HG02759 (cell line): ENCODE results near the gene RPAP2.
"Not testable (repeated sequence)": the region's sequence is repeated elsewhere in the genome, so short reads cannot be mapped to it uniquely, and the experiment has no call there.

ENCODE experiments used
- ATAC-seq: cut with Tn5 transposase; IDR thresholded peaks from one replicate; pipeline ENCODE4 v1.9.1; 2021; ENCODE audit warnings: mild to moderate bottlenecking, moderate library complexity; ENCODE audit not compliant: unreplicated experiment

Gene RPAP2

DNA sequence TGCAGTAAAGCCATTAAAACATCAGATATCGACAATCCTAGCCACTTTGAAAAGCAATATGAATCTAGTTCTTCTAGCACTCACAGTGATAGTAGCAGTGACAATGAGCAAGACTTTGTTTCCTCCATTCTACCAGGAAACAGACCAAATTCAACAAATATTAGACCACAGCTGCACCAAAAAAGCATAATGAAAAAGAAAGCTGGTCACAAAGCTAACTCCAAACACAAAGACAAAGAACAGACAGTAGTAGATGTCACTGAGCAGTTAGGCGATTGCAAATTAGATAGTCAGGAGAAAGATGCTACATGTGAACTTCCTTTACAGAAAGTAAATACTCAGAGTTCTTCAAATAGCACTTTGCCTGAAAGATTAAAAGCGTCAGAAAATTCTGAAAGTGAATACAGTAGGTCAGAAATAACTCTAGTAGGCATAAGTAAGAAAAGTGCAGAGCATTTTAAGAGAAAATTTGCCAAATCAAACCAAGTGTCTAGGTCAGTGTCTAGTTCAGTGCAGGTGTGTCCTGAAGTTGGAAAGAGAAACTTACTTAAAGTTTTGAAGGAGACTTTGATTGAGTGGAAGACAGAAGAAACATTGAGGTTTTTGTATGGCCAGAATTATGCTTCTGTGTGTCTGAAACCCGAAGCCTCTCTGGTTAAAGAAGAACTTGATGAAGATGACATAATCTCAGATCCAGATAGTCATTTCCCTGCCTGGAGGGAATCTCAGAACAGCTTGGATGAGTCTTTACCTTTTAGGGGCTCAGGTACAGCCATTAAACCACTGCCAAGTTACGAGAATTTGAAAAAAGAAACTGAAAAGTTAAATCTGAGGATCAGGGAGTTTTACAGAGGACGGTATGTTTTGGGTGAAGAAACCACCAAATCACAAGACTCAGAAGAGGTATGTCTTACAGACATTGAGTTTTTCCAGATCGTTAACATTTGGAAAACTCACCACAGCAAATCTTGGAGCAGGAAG, 24.9 kb downstream of the RPAP2 start:
- ATAC-seq: no peak

DNA sequence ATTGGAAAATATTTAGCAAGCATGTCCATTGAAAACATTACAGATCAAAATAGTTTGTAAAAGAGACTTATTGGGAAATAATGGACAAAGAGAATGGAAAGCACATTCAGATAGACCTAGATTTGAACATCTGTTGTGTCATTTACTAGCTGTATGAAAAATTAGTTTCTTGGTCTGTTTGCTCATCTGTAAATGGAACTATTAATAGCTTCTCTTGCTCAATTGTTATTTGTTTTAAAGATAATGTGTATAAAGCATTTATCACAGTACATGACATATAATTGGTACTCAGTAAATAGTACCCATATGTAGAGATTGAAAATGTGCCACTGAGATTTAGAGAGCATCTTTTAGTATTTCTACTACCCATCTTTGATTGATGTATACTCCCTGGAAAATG, 25.9 kb downstream of the RPAP2 start:
- no peak for ATAC-seq

DNA sequence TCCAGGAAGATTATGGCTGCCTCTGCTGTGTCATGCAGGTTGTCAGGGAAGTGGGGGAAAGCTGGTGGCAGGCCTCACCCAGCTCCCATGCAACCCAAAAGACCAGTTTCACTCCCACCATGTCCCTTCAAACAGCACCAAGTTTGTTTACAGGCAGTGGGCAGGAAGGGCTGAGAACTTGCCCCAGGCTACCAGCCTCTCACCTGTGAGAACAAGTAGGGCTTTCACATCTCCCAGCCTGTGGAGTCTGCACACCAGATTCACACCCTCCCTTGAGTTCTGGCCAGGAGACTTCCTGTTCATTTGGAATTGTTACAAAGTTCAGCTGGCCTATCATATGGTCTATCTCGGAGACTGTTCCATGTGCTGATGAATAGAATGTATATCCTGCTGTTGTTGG, 27.8 kb downstream of the RPAP2 start:
- no peak for ATAC-seq

DNA sequence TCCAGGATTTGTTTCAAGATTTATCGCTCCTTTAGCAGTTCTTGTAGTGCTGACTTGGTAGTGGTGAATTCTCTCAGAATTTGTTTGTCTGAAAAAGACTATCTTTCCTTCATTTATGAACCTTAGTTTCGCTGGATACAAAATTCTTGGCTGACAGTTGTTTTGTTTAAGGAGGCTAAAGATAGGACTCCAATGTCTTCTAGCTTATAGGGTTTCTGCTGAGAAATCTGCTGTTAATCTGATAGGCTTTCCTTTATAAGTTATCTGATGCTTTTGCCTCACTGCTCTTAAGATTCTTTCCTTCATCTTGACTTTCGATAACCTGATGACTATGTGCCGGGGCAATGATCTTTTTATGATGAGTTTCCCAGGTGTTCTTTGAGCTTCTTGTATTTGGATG, 28.9 kb downstream of the RPAP2 start:
- ATAC-seq: no peak

DNA sequence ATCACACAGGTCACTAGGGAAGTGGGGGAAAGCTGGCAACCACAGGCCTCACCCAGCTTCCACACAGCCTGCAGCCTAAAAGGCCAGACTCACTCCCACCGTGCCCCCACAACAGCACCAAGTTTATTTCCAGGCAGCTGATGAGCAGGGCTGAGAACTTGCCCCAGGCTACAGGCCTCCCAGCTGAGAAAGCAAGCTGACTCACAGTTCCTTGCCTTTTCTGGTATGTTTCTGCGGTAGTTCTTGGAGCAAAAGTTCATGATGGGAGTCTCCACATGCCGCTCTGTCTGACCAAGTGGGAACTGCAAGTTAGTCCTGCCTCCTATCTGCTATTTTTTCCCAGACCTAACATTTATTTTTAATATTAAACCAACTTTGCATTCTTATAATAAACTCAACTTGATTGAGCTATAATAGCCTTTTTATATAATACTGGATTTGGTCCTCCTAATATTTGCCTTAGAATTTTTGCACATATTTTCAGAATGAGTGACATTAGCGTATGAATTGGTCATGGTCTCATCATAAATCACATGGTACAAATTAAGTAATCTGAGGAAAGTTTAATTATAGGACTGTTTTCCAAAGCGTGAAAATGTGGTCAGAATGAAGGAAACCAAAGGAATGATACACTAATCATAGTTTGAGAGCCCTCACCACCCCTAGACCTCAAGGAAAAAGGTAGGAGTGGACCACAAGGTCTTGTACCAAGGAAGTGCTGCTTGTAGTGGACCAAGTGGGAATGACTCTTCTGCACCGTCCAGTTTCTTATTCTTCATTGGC, 30.7 kb downstream of the RPAP2 start:
- ATAC-seq: no peak

DNA sequence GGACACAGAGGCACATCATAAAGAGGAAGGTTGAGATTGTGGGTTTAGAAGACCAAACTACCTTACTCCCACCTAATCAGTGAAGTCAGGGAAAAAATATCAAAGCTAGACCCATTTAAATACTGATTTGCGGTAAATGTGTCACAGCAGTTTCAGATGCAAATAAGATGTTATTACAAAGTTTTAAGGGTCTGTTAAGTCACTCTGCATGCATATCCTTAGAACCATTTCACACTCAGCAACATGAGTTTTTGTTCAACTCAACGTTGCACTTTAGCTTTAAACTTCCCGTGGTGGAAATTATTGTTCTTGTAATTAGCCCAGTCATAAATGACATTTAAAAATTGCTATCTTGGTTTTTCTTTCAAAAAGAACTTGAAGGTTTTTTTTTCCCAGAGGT, 34.8 kb downstream of the RPAP2 start:
- no peak for ATAC-seq

DNA sequence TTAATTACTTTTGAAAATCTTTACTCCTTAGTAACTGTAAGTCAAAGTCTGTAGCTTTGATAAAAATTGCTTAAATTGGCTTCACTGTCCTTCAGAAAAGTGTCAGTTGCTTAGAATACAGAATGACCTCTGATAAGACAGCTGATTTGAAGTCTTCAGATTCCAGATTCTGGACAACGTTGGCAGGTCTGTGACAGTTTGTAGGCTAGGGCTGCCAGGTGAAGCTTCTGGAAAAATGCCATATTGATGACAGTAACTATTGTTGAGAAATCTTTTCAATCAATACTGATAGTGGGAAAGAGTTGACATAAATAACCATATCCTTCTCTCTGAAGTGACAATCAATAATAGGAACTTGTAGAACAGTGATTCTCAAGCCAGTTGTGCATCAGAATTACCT, 41.3 kb downstream of the RPAP2 start:
- no peak for ATAC-seq

DNA sequence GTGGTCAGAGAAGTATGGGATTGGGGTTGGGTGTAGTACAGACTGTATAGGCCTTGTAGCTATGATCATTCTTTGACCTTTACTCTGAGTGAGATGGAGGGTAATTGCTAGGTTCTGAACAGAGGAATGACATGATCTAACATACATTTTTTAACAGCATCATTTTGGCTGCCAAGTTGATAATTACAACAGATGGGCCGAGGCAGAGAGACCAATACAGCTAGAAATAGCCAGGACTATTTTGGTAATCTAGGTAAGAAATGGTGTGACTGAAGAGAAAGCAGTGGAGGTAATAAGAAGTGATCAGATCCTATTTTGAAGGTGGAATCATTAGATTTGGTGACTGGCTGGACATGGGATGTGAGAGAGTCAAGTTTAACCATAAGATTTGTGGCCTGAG, 43.5 kb downstream of the RPAP2 start:
- no peak for ATAC-seq

DNA sequence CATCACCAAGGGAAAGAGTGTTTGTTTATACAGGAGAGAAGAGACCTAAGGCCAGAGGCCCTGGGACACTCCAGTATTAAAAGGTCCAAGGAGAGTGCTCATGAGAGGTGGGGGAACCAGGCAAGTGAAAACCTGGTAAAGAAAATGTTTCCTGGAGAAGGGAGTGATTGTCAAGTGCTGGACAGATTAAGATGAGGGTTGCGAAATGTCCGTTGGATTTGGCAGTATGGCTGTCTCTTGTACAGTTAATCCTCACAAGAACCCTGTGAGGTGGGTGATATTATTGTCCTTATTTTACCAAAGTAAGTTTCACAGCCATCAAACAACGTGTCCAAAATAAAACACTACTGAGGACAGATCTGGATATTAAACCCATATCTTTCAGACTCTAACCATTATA, 44.2 kb downstream of the RPAP2 start:
- ATAC-seq: no peak

DNA sequence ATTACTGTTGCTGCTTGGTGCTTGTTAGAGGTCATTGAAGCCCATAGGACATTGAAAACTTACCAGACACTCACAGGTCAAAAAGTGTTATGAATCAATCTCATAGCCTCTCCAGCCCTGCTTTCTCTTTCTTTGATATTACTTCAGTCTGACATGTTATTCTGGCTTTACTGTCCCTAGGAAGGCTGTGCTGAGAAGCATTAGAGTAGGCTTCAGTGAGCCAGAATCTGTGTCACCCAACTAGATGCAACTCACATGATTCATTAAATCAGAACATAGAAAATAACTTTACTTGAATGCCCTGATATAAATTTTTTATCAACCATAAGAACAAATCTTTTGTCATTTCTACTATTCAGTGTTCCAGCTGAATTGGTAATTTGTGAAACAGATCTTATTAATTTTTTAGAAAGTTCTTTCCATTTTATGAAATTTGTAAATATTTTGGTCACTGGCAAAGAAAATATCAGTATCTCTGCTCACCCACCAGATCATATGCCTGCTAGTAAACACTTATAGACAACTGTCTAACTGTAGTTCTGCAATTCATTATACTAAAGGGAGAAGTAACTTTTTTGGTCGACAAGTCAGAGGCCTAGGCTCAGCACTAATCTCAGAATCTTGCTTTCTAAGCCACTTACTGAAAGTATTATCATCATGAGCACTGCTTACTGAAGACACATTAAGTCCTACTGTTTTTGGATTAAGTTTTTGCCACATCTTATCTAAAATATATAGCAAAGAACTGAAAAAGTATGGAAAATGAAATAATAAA, 48.2 kb downstream of the RPAP2 start:
- ATAC-seq: no peak

DNA sequence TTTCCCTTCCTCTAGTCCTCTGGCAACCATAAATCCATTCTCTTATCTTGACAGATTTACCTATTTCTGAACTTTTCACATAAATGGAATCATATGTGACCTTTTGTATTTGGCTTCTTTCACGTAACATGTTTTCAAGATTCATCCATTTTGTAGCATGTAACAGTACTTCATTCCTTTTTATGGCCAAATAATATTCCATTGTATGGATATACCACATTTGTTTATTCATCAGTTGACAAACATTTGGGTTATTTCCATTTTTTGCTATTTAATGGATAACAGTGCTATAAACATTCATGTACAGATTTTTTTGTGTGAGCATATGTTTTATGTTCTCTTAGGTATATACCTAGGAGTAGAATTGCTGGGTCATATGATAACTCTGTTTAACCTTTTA, 54.0 kb downstream of the RPAP2 start:
- no peak for ATAC-seq

DNA sequence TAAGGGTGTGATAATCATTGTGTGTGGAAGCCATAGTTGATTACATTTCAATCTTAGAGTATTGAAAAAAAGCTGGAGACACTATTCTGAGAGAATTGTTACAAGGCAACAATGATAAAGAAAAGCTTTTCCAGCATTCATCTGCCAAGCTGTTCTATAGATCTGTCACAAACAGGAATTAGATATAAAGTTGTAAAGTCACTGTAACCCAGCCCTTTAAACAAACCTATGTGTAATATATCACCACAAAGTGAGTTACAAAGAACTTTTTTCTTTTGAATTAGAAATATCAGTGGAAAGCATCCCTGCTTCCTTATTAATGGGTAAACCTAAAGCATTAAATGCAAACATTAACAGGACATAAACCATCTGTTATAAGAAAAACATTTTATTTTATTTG, 55.4 kb downstream of the RPAP2 start:
- ATAC-seq: no peak

DNA sequence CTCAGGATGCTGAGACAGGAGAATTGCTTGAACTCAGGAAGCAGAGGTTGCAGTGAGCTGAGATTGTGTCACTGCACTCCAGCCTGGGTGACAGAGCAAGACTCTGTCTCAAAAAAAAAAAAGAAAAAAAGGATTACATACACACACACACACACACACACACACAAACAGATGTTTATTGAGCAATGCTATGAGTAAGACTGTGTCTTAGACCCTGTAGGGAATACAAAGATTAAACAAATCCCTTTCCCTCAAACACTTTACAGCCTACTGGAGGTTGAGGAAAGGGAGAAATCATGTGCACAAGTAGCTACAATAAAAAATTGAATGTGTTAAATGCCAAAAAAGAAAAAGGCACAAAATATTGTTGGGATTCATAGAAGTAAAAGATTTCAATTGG, 58.1 kb downstream of the RPAP2 start:
- no peak for ATAC-seq

DNA sequence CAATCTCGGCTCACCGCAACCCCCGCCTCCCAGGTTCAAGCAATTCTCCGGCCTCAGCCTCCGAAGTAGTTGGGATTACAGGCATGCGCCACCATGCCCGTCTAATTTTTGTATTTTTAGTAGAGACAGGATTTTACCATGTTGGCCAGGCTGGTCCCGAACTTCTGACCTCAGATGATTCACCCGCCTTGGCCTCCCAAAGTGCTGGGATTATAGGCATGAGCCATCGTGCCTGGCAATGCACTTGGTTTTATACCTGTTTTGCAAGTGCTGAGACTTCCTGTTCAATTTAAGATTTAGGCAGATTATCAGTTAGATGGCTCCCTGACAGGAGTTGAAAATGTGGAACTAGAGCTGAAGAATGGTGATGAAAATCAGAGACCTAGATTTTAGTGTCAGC, 60.5 kb downstream of the RPAP2 start:
- not testable (repeated sequence) for ATAC-seq

DNA sequence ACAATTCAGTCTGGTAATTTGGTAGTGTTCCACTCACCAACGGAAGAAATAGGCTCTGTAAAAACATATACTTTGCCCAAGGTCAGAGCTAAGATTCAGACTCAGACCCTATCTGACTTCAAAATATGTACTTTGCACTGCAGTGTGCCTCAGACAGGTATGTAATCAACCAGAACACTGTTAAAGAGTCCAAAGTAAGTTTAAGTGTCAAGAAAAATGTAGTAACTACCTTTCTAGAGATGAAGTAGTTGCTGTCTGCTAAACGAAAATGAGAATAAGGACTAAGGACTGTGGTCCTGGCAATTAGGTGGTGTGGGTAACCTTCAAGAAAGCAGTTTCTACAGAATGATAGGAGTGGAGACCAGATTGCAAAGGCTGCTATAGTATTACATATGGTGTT, 61.1 kb downstream of the RPAP2 start:
- no peak for ATAC-seq

DNA sequence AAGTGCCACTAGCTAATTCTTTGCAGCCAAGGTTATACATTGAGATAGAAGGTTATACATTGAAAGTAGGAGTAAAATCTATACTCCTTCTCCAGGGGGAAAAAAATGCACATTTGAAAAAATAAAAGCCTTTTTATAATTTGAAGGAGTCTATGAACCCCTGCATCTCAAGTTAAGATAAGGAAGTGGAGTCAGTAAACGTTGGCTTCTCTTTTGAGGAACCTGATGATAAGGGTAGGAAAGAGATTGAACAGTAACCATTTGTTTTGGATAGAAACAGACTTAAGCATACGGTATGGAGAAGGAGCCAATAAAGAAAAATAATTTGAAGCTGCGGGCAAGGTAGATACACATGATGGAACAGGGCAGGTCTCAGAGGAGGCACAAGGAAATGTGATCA, 64.1 kb downstream of the RPAP2 start:
- ATAC-seq: no peak

DNA sequence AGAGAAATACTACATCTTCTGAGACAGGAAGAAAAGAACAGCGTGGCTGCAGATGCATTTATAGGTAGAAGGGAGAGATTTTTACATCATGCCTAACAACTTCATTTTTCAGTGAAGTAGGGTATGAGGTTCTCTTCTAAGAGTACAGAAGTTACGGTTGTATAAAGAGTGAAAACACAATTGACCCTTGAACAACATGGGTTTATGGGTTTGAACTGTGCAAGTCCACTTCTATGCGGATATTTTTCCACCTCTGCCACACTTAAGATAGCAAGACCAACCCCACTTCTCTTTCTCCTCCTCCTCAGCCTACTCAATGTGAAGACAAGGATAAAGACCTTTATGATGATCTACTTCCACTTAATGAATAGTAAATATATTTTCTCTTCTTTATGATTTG, 64.5 kb downstream of the RPAP2 start:
- ATAC-seq: no peak

DNA sequence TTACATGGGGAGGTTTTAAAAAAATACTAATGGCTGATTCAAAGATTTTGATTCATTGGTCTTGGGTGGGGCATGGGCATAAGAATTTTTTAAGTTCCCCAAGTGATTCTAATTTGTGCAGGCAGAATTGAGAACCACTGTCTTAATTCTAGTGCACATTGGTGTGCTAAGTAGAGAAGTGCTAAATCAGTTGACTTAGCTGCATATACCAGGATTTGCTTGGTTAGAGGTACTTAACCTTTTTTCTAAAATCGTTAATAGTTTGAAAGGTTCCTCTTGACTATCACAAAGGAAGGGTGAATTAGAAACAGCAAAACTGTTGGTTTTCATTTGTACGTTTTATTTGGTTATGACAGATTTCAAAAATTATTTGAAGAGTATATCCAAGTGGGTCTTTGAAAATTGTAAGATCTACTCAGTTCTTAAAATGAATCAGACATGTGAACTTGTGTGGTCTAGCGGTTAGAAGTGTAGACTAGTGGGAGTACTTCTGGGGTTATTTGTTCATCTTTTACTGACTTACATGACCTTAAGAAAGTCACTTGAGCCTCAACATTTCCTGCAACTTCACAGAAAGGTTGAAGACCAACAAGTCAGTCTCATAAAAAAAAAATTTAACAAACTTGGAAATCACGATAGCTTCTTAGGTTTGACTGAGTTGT, 66.7 kb downstream of the RPAP2 start:
- peak; percentile 66 for ATAC-seq

DNA sequence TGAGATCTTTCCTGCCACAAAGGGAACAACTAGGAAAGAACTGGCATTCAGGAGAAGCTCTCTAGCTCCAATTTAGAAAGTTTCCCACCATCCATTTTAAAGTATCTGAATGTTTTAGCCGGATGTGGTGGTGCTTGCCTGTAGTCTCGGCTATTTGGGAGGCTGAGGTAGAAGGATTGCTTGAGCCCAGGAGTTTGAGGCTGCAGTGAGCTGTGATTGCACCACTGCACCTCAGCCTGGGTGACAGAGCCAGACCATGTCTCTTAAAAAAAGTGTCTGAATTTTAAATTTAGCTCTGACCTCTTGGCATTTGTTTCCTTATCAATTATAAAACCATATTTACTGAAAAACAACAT, 67.2 kb downstream of the RPAP2 start:
- ATAC-seq: no peak

DNA sequence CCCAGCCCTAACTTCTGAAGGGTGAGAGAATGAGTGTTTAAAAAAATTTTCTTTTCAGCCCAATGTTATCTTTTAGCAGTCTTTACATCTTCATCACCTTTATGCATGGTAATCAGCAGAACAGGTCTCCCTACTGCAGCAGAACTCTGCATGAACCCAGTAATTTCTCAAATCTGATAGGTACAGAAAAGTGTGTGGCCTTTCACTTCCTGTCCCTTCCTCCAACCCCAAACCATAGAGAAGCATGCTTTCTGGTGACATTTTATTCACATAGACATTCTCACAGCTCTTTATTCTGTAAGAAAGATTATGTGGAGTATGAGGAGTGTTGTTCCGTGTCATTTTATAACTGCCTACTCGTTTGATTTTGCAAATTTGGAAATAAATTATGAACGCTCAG, 68.6 kb downstream of the RPAP2 start:
- peak; percentile 47 for ATAC-seq

DNA sequence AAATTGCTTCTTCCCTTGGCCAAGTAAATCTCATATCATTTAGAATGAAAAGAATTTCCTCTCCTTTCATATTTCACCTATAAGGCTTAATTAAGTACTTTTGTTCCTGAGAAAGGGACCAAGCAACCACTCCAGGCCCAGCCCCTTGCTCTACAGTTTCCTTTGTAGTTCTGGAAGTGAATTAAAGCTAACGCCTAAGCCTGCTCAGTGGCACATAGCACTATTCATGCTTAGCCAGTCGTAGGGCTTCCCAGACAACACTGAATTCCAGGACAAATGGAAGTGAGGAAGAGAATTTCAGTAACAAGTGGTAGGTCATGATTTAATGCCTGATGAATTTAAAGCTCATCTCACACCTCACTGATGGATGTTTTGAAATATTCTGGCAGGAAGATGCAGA, 73.3 kb downstream of the RPAP2 start:
- ATAC-seq: no peak
